ENCODE measurements around the gene MED22.

DNA sequence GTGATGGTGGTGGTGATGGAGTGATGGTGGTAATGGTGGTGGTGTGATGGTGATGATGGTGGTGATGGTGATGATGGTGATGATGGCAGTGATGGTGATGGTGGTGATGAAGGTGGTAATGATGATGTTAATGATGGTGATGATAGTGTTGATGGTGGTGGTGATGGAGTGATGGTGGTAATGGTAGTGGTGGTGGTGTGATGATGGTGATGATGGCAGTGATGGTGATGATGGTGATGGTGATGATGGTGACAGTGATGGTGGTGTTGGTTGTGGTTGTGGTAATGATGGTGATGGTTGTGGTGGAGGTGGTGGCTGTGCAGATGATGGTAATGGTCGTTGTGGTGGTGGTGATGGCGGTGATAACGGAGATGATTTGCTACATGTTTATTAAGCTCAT is 35.5 kb upstream of the MED22 start:
- TF ChIP-seq, protein P1, sequence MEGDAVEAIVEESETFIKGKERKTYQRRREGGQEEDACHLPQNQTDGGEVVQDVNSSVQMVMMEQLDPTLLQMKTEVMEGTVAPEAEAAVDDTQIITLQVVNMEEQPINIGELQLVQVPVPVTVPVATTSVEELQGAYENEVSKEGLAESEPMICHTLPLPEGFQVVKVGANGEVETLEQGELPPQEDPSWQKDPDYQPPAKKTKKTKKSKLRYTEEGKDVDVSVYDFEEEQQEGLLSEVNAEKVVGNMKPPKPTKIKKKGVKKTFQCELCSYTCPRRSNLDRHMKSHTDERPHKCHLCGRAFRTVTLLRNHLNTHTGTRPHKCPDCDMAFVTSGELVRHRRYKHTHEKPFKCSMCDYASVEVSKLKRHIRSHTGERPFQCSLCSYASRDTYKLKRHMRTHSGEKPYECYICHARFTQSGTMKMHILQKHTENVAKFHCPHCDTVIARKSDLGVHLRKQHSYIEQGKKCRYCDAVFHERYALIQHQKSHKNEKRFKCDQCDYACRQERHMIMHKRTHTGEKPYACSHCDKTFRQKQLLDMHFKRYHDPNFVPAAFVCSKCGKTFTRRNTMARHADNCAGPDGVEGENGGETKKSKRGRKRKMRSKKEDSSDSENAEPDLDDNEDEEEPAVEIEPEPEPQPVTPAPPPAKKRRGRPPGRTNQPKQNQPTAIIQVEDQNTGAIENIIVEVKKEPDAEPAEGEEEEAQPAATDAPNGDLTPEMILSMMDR (IDR thresholded peaks at IDR 0.05; ENCODE audit: insufficient read depth, low read length), result no peak
- no peak for TF ChIP-seq GABPA (IDR thresholded peaks at IDR 0.05; ENCODE audit: low read depth)
- TF ChIP-seq POLR2AphosphoS5 (IDR thresholded peaks at IDR 0.05; ENCODE audit: low read depth), result no peak
- TF ChIP-seq, protein P2, sequence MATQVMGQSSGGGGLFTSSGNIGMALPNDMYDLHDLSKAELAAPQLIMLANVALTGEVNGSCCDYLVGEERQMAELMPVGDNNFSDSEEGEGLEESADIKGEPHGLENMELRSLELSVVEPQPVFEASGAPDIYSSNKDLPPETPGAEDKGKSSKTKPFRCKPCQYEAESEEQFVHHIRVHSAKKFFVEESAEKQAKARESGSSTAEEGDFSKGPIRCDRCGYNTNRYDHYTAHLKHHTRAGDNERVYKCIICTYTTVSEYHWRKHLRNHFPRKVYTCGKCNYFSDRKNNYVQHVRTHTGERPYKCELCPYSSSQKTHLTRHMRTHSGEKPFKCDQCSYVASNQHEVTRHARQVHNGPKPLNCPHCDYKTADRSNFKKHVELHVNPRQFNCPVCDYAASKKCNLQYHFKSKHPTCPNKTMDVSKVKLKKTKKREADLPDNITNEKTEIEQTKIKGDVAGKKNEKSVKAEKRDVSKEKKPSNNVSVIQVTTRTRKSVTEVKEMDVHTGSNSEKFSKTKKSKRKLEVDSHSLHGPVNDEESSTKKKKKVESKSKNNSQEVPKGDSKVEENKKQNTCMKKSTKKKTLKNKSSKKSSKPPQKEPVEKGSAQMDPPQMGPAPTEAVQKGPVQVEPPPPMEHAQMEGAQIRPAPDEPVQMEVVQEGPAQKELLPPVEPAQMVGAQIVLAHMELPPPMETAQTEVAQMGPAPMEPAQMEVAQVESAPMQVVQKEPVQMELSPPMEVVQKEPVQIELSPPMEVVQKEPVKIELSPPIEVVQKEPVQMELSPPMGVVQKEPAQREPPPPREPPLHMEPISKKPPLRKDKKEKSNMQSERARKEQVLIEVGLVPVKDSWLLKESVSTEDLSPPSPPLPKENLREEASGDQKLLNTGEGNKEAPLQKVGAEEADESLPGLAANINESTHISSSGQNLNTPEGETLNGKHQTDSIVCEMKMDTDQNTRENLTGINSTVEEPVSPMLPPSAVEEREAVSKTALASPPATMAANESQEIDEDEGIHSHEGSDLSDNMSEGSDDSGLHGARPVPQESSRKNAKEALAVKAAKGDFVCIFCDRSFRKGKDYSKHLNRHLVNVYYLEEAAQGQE (IDR thresholded peaks at IDR 0.05; ENCODE audit: insufficient replicate concordance, low read depth), result no peak
- TF ChIP-seq SPI1 (IDR thresholded peaks at IDR 0.05; ENCODE audit: borderline replicate concordance, low read depth), result no peak

All from HL-60 (cell line).